Measurements from ENCODE around the gene HSD11B2.

DNA sequence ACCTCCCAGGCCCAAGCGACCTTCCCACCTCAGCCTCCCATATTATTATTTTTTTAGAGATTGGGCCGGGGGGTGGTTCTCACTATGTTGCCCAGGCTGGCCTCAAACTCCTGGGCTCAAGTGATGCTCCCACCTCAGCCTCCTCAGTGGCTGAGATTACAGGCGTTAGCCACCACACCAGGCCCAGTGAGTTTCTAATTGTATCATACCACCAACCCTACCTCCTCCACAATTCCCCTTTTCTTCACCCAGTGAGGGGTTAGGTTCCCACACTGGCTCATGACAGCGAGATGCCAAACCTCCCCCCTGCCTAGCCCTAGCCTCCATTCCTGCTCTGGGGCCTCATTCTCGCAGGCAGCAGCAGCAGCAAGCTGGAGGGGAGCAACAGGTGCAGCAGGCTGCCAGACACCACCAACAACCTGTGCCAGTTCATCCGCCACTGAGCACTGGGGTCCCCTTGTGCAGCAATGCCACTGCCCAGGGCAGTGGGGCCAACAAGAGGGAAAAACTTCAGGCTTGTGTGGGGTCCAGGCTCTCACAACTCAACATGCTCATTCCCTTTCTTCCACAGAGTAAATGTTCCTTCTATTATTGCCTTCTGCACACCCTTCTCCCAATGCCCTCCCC is 41.0 kb downstream of the HSD11B2 start:
- TF ChIP-seq, protein P1, sequence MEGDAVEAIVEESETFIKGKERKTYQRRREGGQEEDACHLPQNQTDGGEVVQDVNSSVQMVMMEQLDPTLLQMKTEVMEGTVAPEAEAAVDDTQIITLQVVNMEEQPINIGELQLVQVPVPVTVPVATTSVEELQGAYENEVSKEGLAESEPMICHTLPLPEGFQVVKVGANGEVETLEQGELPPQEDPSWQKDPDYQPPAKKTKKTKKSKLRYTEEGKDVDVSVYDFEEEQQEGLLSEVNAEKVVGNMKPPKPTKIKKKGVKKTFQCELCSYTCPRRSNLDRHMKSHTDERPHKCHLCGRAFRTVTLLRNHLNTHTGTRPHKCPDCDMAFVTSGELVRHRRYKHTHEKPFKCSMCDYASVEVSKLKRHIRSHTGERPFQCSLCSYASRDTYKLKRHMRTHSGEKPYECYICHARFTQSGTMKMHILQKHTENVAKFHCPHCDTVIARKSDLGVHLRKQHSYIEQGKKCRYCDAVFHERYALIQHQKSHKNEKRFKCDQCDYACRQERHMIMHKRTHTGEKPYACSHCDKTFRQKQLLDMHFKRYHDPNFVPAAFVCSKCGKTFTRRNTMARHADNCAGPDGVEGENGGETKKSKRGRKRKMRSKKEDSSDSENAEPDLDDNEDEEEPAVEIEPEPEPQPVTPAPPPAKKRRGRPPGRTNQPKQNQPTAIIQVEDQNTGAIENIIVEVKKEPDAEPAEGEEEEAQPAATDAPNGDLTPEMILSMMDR (IDR thresholded peaks at IDR 0.05): no peak
- TF ChIP-seq POLR2A (IDR thresholded peaks at IDR 0.05): no peak
